ENCODE results near the gene UVRAG. TPM values are rescaled to one million over a fixed set of nuclear protein-coding genes. Genes with fewer than 3 reads are reported as not detected.

UVRAG gene
- total and polyA plus RNA-seq, 2 donors = 20.0 to 21.8 TPM

DNA sequence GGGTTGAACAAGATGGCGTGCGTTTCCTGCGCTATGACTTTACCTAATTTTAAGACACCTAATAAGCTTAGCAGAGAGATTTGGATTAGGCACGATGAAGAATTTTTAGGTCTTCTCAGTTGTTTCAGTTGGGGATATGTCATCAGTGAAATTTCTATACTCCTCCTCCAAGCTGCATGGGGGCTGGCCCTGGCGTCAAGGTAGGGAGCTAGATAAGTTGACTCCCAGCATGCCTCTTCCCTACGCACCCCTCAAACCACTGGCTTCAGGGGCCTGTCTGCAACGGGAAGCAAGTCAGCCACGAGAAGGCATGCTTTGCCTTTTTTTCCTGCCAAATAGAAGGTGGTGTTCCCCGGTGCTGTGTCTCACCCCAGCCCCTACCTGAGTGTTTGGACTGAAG is 33.2 kb upstream of the UVRAG start:
- H3K36me3 ChIP-seq (ENCODE audit: control insufficient read depth in 2 of 2, insufficient read depth in 2 of 2, low read length in 1 of 2) = no peaks in the 10 kb centered on the region
- H3K4me3 ChIP-seq (ENCODE audit: low read length in 2 of 2) = no peak overlapping the region
- no peak for DNase-seq (ENCODE audit: low read depth in 6 of 9, low spot score in 9 of 9)
- no peaks in the 10 kb centered on the region for H3K27me3 ChIP-seq (ENCODE audit: control insufficient read depth in 2 of 2, insufficient read depth in 1 of 2, low read length in 1 of 2)
- 93% methylated on average over 9 of the region's 9 CpGs for WGBS
- peaks cover 0 to 5% of the 10 kb centered on the region in 2 donors for H3K4me1 ChIP-seq (ENCODE audit: control insufficient read depth in 2 of 2, insufficient read depth in 2 of 2, low read length in 2 of 2)
- H3K27ac ChIP-seq (ENCODE audit: low read depth in 1 of 2, low read length in 1 of 2) = no peak overlapping the region
- no peaks in the 10 kb centered on the region for H3K9me3 ChIP-seq (ENCODE audit: control insufficient read depth in 2 of 2, insufficient read depth in 1 of 2, low read length in 1 of 2)

DNA sequence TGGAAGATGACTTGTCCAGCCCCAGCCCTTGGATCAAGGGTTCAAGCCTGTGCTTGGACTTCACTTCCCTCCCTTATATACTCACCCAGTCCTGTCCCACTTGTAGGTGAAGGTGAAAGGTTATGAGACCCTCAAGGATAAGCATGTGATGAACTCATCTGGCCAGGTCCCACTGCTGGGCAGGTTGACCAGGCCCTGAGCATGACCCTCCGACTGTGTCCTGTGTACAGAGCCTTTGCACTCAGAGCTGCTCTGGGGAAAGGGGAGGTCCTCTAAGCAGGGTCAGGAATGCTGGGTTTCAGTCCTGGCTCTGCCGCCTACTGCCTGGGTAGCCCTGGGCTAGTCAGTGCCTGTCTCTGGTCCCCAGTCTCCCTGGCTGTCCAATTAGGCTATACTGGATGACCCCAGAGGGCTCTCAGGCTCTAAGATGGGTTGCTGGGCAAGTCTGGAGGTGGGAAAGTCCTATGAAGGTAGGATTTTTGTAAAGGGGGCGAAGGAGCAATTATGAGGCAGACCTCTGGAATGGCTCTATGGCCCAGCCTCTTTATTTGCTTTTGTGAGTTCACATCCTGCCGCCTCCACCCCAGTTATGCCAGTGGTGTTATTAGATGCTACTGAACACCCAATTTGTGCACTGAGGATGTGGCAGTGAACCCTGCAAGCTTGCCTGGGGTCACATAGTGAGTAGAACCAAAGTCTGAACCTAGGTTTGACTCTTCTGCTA is 32.3 kb upstream of the UVRAG start:
- Histone ChIP-seq H3K27ac (ENCODE audit: low read depth in 1 of 2, low read length in 1 of 2) (no peak overlapping the region), H3K9me3 (ENCODE audit: control insufficient read depth in 2 of 2, insufficient read depth in 1 of 2, low read length in 1 of 2) (no peaks in the 10 kb centered on the region), H3K27me3 (ENCODE audit: control insufficient read depth in 2 of 2, insufficient read depth in 1 of 2, low read length in 1 of 2) (no peaks in the 10 kb centered on the region), H3K4me1 (ENCODE audit: control insufficient read depth in 2 of 2, insufficient read depth in 2 of 2, low read length in 2 of 2) (peaks cover 0 to 5% of the 10 kb centered on the region in 2 donors), H3K4me3 (ENCODE audit: low read length in 2 of 2) (no peak overlapping the region), H3K36me3 (ENCODE audit: control insufficient read depth in 2 of 2, insufficient read depth in 2 of 2, low read length in 1 of 2) (no peaks in the 10 kb centered on the region)
- WGBS = 98% methylated on average over 4 of the region's 4 CpGs
- DNase-seq (ENCODE audit: low read depth in 6 of 9, low spot score in 9 of 9) = no peak

DNA sequence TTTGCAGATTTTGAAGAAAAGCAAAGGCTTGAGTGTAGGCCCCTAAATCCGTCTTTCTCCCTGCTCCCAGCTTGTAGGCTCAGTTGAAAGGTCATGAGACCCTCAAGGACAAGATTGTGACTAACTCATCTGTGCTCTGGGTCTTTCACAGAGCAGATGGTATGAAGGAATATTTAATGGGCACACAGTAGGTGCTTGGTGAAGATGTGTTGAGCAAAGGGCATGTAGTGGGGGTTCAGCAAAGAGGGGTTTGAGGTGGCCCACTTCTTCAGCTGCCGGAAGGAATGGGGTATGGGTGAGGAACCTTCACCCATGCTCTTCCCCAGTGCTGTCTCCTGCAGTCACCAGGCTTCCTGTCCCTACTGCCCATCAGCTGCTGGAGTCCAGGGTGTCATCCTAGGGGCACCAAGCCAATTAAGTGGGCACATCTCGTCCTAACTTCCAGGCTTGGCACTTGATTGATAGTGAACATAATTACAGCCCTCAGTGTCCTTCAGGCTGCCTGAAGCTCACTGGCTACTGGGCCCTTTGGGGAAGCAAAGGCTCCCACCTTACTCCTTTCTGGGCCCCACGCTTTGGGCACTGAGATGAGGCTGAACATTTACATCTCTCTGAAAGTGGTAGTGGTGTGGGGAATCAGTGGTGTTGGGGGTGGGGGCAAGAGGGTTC is 31.5 kb upstream of the UVRAG start:
- H3K27ac ChIP-seq (ENCODE audit: low read depth in 1 of 2, low read length in 1 of 2) = no peak overlapping the region
- no peak for DNase-seq (ENCODE audit: low read depth in 6 of 9, low spot score in 9 of 9)
- no peaks in the 10 kb centered on the region for H3K27me3 ChIP-seq (ENCODE audit: control insufficient read depth in 2 of 2, insufficient read depth in 1 of 2, low read length in 1 of 2)
- H3K4me1 ChIP-seq (ENCODE audit: control insufficient read depth in 2 of 2, insufficient read depth in 2 of 2, low read length in 2 of 2) = peaks cover 0 to 5% of the 10 kb centered on the region in 2 donors
- no peaks in the 10 kb centered on the region for H3K36me3 ChIP-seq (ENCODE audit: control insufficient read depth in 2 of 2, insufficient read depth in 2 of 2, low read length in 1 of 2)
- no peaks in the 10 kb centered on the region for H3K9me3 ChIP-seq (ENCODE audit: control insufficient read depth in 2 of 2, insufficient read depth in 1 of 2, low read length in 1 of 2)
- H3K4me3 ChIP-seq (ENCODE audit: low read length in 2 of 2) = no peak overlapping the region
- WGBS = 98% methylated on average over 4 of the region's 4 CpGs

GRCh38 chr11:75784085-75784478 is 30.9 kb upstream of the UVRAG start:
- H3K4me1 ChIP-seq (ENCODE audit: control insufficient read depth in 2 of 2, insufficient read depth in 2 of 2, low read length in 2 of 2) = peaks cover 0 to 5% of the 10 kb centered on the region in 2 donors
- 98% methylated on average over 2 of the region's 2 CpGs for WGBS
- no peaks in the 10 kb centered on the region for H3K9me3 ChIP-seq (ENCODE audit: control insufficient read depth in 2 of 2, insufficient read depth in 1 of 2, low read length in 1 of 2)
- no peak overlapping the region for H3K4me3 ChIP-seq (ENCODE audit: low read length in 2 of 2)
- no peak overlapping the region for H3K27ac ChIP-seq (ENCODE audit: low read depth in 1 of 2, low read length in 1 of 2)
- H3K27me3 ChIP-seq (ENCODE audit: control insufficient read depth in 2 of 2, insufficient read depth in 1 of 2, low read length in 1 of 2) = no peaks in the 10 kb centered on the region
- DNase-seq (ENCODE audit: low read depth in 6 of 9, low spot score in 9 of 9) = no peak
- no peaks in the 10 kb centered on the region for H3K36me3 ChIP-seq (ENCODE audit: control insufficient read depth in 2 of 2, insufficient read depth in 2 of 2, low read length in 1 of 2)

DNA sequence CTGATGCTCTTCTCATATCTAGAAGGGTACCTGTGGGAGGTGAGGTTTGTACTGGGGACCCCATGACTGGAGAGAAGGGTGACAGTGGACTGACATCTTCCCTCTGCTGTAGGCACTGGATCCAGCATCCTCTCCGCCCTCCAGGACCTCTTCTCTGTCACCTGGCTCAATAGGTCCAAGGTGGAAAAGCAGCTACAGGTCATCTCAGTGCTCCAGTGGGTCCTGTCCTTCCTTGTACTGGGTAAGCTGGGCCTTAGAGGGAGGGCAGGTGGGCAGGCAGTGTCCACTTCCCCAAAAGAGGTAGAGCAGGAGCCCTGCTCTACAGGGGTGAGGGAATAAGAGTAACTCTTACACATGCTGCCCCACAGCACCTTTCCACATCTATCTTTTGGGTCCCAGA is 30.5 kb upstream of the UVRAG start:
- no peaks in the 10 kb centered on the region for H3K36me3 ChIP-seq (ENCODE audit: control insufficient read depth in 2 of 2, insufficient read depth in 2 of 2, low read length in 1 of 2)

GRCh38 chr11:75785187-75785586 is 29.8 kb upstream of the UVRAG start:
- no peaks in the 10 kb centered on the region for H3K27me3 ChIP-seq (ENCODE audit: control insufficient read depth in 2 of 2, insufficient read depth in 1 of 2, low read length in 1 of 2)
- no peak for DNase-seq (ENCODE audit: low read depth in 6 of 9, low spot score in 9 of 9)
- no peak overlapping the region for H3K27ac ChIP-seq (ENCODE audit: low read depth in 1 of 2, low read length in 1 of 2)
- H3K36me3 ChIP-seq (ENCODE audit: control insufficient read depth in 2 of 2, insufficient read depth in 2 of 2, low read length in 1 of 2) = no peaks in the 10 kb centered on the region
- peaks cover 0 to 5% of the 10 kb centered on the region in 2 donors for H3K4me1 ChIP-seq (ENCODE audit: control insufficient read depth in 2 of 2, insufficient read depth in 2 of 2, low read length in 2 of 2)
- 94% methylated on average over 4 of the region's 4 CpGs for WGBS
- H3K9me3 ChIP-seq (ENCODE audit: control insufficient read depth in 2 of 2, insufficient read depth in 1 of 2, low read length in 1 of 2) = no peaks in the 10 kb centered on the region
- no peak overlapping the region for H3K4me3 ChIP-seq (ENCODE audit: low read length in 2 of 2)

More for the DNA sequence above, 30.5 kb upstream of the UVRAG start:
- Histone ChIP-seq H3K27ac (ENCODE audit: low read depth in 1 of 2, low read length in 1 of 2) (no peak overlapping the region), H3K4me3 (ENCODE audit: low read length in 2 of 2) (no peak overlapping the region), H3K27me3 (ENCODE audit: control insufficient read depth in 2 of 2, insufficient read depth in 1 of 2, low read length in 1 of 2) (no peaks in the 10 kb centered on the region), H3K9me3 (ENCODE audit: control insufficient read depth in 2 of 2, insufficient read depth in 1 of 2, low read length in 1 of 2) (no peaks in the 10 kb centered on the region), H3K4me1 (ENCODE audit: control insufficient read depth in 2 of 2, insufficient read depth in 2 of 2, low read length in 2 of 2) (peaks cover 0 to 5% of the 10 kb centered on the region in 2 donors)
- DNase-seq (ENCODE audit: low read depth in 6 of 9, low spot score in 9 of 9) = no peak
- 100% methylated on average over 1 of the region's 1 CpG for WGBS

DNA sequence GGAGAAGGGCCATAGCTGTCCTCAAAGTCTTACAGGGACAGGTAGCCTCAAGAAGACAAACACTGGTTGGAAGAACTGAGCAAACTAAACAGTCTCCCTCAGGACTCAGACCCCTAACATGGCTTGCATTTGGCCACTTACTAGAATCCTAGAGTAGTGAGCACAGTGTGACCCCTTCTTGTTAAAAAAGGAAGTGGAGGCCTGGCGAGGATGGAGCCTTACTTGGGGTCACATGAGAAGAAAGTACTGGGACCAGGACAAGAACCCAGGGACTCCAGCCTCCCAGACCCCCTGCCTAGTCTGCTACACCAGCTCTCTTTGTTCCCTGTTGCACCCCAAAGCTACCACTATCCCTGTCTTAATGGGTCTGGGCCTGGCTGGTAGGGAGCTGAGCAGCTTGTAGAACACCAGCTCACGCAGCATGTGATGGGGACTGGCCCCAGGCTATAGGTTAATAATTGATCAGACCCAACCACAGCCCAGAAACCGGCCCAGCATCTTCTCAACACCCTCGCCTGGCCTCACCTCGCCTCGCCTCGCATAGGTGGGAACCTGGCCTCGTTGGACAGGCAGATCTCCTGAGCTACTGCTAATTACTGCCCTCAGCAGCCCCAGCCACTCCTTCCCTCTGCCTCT is 28.8 kb upstream of the UVRAG start:
- Histone ChIP-seq H3K27me3 (ENCODE audit: control insufficient read depth in 2 of 2, insufficient read depth in 1 of 2, low read length in 1 of 2) (no peaks in the 10 kb centered on the region), H3K4me3 (ENCODE audit: low read length in 2 of 2) (no peak overlapping the region), H3K4me1 (ENCODE audit: control insufficient read depth in 2 of 2, insufficient read depth in 2 of 2, low read length in 2 of 2) (peaks cover 0 to 5% of the 10 kb centered on the region in 2 donors), H3K9me3 (ENCODE audit: control insufficient read depth in 2 of 2, insufficient read depth in 1 of 2, low read length in 1 of 2) (no peaks in the 10 kb centered on the region), H3K36me3 (ENCODE audit: control insufficient read depth in 2 of 2, insufficient read depth in 2 of 2, low read length in 1 of 2) (no peaks in the 10 kb centered on the region), H3K27ac (ENCODE audit: low read depth in 1 of 2, low read length in 1 of 2) (no peak overlapping the region)
- DNase-seq (ENCODE audit: low read depth in 6 of 9, low spot score in 9 of 9) = no peak
- WGBS = 98% methylated on average over 8 of the region's 8 CpGs

DNA sequence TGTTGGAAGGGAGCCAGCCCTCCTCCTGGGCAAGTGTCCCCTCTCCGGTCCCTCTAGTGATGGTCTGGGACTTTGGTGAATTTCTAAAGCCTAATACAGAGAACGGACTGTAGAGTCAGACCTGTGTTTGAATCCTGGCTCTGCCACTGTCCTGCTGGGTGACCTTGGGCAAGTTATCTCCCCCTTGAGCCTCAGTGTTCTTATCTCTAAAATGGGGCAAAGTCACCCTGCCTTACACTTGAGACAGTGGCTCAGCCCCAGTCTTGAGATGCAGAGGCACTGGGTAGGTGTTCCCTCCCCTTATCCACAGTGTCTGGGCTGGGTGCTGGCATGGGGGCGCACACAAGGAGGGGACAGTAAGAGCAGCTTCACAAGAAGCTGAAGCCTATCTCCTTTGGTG is 25.5 kb upstream of the UVRAG start:
- no peak for DNase-seq (ENCODE audit: low read depth in 6 of 9, low spot score in 9 of 9)
- H3K9me3 ChIP-seq (ENCODE audit: control insufficient read depth in 2 of 2, insufficient read depth in 1 of 2, low read length in 1 of 2) = no peaks in the 10 kb centered on the region
- no peak overlapping the region for H3K27ac ChIP-seq (ENCODE audit: low read depth in 1 of 2, low read length in 1 of 2)
- H3K36me3 ChIP-seq (ENCODE audit: control insufficient read depth in 2 of 2, insufficient read depth in 2 of 2, low read length in 1 of 2) = no peaks in the 10 kb centered on the region
- H3K4me1 ChIP-seq (ENCODE audit: control insufficient read depth in 2 of 2, insufficient read depth in 2 of 2, low read length in 2 of 2) = peaks cover 0 to 2% of the 10 kb centered on the region in 2 donors
- 97% methylated on average over 3 of the region's 3 CpGs for WGBS
- no peak overlapping the region for H3K4me3 ChIP-seq (ENCODE audit: low read length in 2 of 2)
- H3K27me3 ChIP-seq (ENCODE audit: control insufficient read depth in 2 of 2, insufficient read depth in 1 of 2, low read length in 1 of 2) = no peaks in the 10 kb centered on the region

GRCh38 chr11:75790986-75791385 is 24.0 kb upstream of the UVRAG start:
- H3K9me3 ChIP-seq (ENCODE audit: control insufficient read depth in 2 of 2, insufficient read depth in 1 of 2, low read length in 1 of 2) = no peaks in the 10 kb centered on the region
- no peak overlapping the region for H3K4me3 ChIP-seq (ENCODE audit: low read length in 2 of 2)
- H3K36me3 ChIP-seq (ENCODE audit: control insufficient read depth in 2 of 2, insufficient read depth in 2 of 2, low read length in 1 of 2) = no peaks in the 10 kb centered on the region
- DNase-seq (ENCODE audit: low read depth in 6 of 9, low spot score in 9 of 9) = no peak
- H3K4me1 ChIP-seq (ENCODE audit: control insufficient read depth in 2 of 2, insufficient read depth in 2 of 2, low read length in 2 of 2) = peaks cover 0 to 2% of the 10 kb centered on the region in 2 donors
- H3K27me3 ChIP-seq (ENCODE audit: control insufficient read depth in 2 of 2, insufficient read depth in 1 of 2, low read length in 1 of 2) = no peaks in the 10 kb centered on the region
- 95% methylated on average over 2 of the region's 2 CpGs for WGBS
- no peak overlapping the region for H3K27ac ChIP-seq (ENCODE audit: low read depth in 1 of 2, low read length in 1 of 2)

Data from thymus (tissue), 11 donors.